ENCODE data around the gene NUP205.
A peak's percentile ranks its signal among the peaks of the same experiment; 100 is the strongest.

NUP205 gene

GRCh38 chr7:135647755-135648154, 90.0 kb downstream of the NUP205 start (continued):
- TF ChIP-seq ZBTB6 (tag by site-specific recombination; IDR thresholded peaks at IDR 0.05) (no peak), ZNF138 (tag by site-specific recombination; IDR thresholded peaks at IDR 0.05; ENCODE audit: borderline replicate concordance) (no peak), ZNF335 (tag by site-specific recombination; conservative IDR thresholded peaks at IDR 0.05) (no peak), ZNF560 (tag by site-specific recombination; IDR thresholded peaks at IDR 0.05; ENCODE audit: borderline replicate concordance) (no peak)

GRCh38 chr7:135648235-135648634, 90.5 kb downstream of the NUP205 start:
- TF ChIP-seq ZNF433 (tag by site-specific recombination; IDR thresholded peaks at IDR 0.05; ENCODE audit: low read depth) = no peak
- TF ChIP-seq ZNF510 (tag by site-specific recombination; IDR thresholded peaks at IDR 0.05; ENCODE audit: insufficient replicate concordance) = no peak
- TF ChIP-seq HOXA7 (CRISPR knock-in tag; IDR thresholded peaks at IDR 0.05; ENCODE audit: borderline replicate concordance) = no peak
- TF ChIP-seq ZNF302 (tag by site-specific recombination; IDR thresholded peaks at IDR 0.05; ENCODE audit: low read depth) = no peak
- TF ChIP-seq ZNF335 (tag by site-specific recombination; conservative IDR thresholded peaks at IDR 0.05) = no peak
- no peak for TF ChIP-seq ZBTB44 (tag by site-specific recombination; IDR thresholded peaks at IDR 0.05)
- no peak for TF ChIP-seq ZNF280C (tag by site-specific recombination; IDR thresholded peaks at IDR 0.05)
- TF ChIP-seq ZNF175 (tag by site-specific recombination; IDR thresholded peaks at IDR 0.05) = no peak
- no peak for TF ChIP-seq ZNF354C (tag by site-specific recombination; IDR thresholded peaks at IDR 0.05; ENCODE audit: borderline replicate concordance, low read depth)
- no peak for TF ChIP-seq GFI1B (tag by site-specific recombination; IDR thresholded peaks at IDR 0.05)
- TF ChIP-seq ZNF266 (tag by site-specific recombination; IDR thresholded peaks at IDR 0.05; ENCODE audit: low read depth) = no peak
- no peak for TF ChIP-seq ZSCAN5A (tag by site-specific recombination; IDR thresholded peaks at IDR 0.05)
- POLR2A ChIA-PET = no interaction called here
- Histone ChIP-seq H3K27ac (ENCODE audit: extremely low read depth, low read depth, low read length) (no peak overlapping the region), H3K9me3 (ENCODE audit: control insufficient read depth, insufficient read depth, low read depth, low read length) (no peaks in the 10 kb centered on the region), H3K36me3 (ENCODE audit: control insufficient read depth in 2 of 2, insufficient read depth in 1 of 2, low read length in 2 of 2) (peaks cover 33 to 71% of the 10 kb centered on the region in 2 experiments), H3K4me3 (ENCODE audit: low read depth, low read length) (no peak overlapping the region), H3K4me1 (ENCODE audit: control insufficient read depth, insufficient read depth, low read length) (no peaks in the 10 kb centered on the region)
- CTCF ChIA-PET = interaction anchor here (0.6 to 1.7 kb wide), 4 partner anchors 9 to 826 kb away, joined by 3 to 7 read pairs (median 4); no protein-coding TSS in a partner anchor

GRCh38 chr7:135650831-135651573, 93.3 kb downstream of the NUP205 start:
- ChIA-PET CTCF (interaction anchor here (1.2 kb wide), 1 partner anchor 370 kb away, joined by 3 read pairs; no protein-coding TSS in a partner anchor), POLR2A (interaction anchor here (0.7 kb wide), 1 partner anchor 11 kb away, joined by 3 read pairs; the partner anchor contains the start of gene STMP1)
- Histone ChIP-seq H3K27ac (ENCODE audit: extremely low read depth, low read depth, low read length) (no peak overlapping the region), H3K36me3 (ENCODE audit: control insufficient read depth in 2 of 2, insufficient read depth in 1 of 2, low read length in 2 of 2) (peaks cover 24 to 43% of the 10 kb centered on the region in 2 experiments), H3K9me3 (ENCODE audit: control insufficient read depth, insufficient read depth, low read depth, low read length) (no peaks in the 10 kb centered on the region), H3K4me3 (ENCODE audit: low read depth, low read length) (no peak overlapping the region), H3K4me1 (ENCODE audit: control insufficient read depth, insufficient read depth, low read length) (no peaks in the 10 kb centered on the region)
- TF ChIP-seq ZNF169 (tag by site-specific recombination; IDR thresholded peaks at IDR 0.05) (no peak), PRDM4 (tag by site-specific recombination; IDR thresholded peaks at IDR 0.05) (no peak), ZNF776 (tag by site-specific recombination; IDR thresholded peaks at IDR 0.05; ENCODE audit: borderline replicate concordance) (no peak), OSR2 (tag by site-specific recombination; IDR thresholded peaks at IDR 0.05) (peak; percentile 94), ZNF266 (tag by site-specific recombination; IDR thresholded peaks at IDR 0.05; ENCODE audit: low read depth) (no peak), ATF2 (tag by site-specific recombination; IDR thresholded peaks at IDR 0.05; ENCODE audit: low read depth) (peak; percentile 53; the same call in 1 of the 2 replicates), HOXD13 (CRISPR knock-in tag; IDR thresholded peaks at IDR 0.05; ENCODE audit: borderline replicate concordance) (no peak)

Data from HEK293 (cell line).